SK-MEL-5 (cell line): ENCODE data around the gene ZNF519. TPM values are rescaled to one million over a fixed set of nuclear protein-coding genes. Genes with fewer than 3 reads are reported as not detected.

Source experiments
- total RNA-seq: library from RNA; depleted of rRNA; stranded (reverse); fragments of >200 nt; shearing (Covaris generic); gene quantifications from 2 replicates; pipeline ENCODE4 v1.2.3, GENCODE V29; 2014; rRNA removed

ZNF519 gene
- total RNA-seq, 1 experiment from 2014 or later = 2.8 TPM

Other genes with a start within 250 kb of the ZNF519 start
- gene MC2R, start 216.9 kb downstream of the ZNF519 start, total RNA-seq = not detected in 2 replicates